Measurements from ENCODE around the gene PYGO2. TPM values are rescaled to one million over a fixed set of nuclear protein-coding genes. Genes with fewer than 3 reads are reported as not detected.

PYGO2 gene
- total RNA-seq, 2 experiments from 2014 or later, result 44.3 to 47.3 TPM

DNA sequence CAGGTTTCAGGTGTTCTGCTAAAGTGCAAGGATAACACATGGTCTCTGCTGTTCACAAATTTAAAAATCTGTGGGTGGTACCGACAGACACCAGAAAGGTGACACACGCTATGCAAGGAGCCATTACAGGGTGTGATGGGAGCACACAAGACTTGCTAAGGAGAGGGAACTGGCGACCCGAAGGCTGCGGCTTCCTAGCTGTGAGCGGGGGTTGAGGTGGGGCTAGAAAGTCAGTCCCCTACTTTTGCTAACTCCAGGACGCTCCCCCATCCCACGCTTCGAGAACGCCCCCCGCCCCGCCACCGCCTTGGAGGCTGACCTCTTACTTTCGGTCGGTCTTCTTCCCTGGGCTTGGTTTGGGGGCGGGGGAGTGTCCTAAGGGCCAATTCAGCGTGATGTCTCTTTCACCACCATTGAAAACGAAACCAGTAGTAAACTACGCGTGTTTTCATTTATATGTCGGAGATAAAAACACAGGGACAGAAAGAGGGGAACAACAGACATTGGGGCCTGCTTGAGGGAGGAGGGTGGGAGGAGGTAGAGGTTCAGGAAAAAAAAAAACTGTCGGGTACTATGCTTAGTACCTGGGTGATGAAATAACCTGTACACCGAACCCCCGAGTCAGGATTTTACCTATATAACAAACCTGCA lies 14.0 kb upstream of the PYGO2 start:
- H2AFZ ChIP-seq (ENCODE audit: low read length), result no peak overlapping the region
- peak overlapping the region; percentile 89 for H3K27ac ChIP-seq (ENCODE audit: low read depth, low read length, poor library complexity, severe bottlenecking)
- CTCF ChIA-PET (ENCODE audit: unreplicated experiment), result no interaction called here
- H3K36me3 ChIP-seq (ENCODE audit: insufficient read depth, low read length), result peaks cover 52% of the 10 kb centered on the region
- DNase-seq (ENCODE audit: low spot score), result peak; percentile 50
- peak overlapping the region; percentile 83 for H3K4me3 ChIP-seq (ENCODE audit: low read depth, low read length, poor library complexity, severe bottlenecking)
- BruUV-seq (replicated peaks), result no TSS peak
- H3K79me2 ChIP-seq (ENCODE audit: insufficient read depth, low read depth, low read length), result peaks cover 72% of the 10 kb centered on the region
- POLR2A ChIA-PET, result no interaction called here
- intact Hi-C loops (cut with micrococcal nuclease; ENCODE audit: unreplicated experiment), result loop anchor here (1.0 kb wide), 1 partner anchor 8 kb away; the partner anchor contains the start of gene FLAD1
- H3K9me3 ChIP-seq (ENCODE audit: low read length), result no peaks in the 10 kb centered on the region
- no peak for TF ChIP-seq EZH2phosphoT487 (IDR thresholded peaks at IDR 0.05; ENCODE audit: borderline replicate concordance, low read depth, low read length)
- TF ChIP-seq, protein P1, sequence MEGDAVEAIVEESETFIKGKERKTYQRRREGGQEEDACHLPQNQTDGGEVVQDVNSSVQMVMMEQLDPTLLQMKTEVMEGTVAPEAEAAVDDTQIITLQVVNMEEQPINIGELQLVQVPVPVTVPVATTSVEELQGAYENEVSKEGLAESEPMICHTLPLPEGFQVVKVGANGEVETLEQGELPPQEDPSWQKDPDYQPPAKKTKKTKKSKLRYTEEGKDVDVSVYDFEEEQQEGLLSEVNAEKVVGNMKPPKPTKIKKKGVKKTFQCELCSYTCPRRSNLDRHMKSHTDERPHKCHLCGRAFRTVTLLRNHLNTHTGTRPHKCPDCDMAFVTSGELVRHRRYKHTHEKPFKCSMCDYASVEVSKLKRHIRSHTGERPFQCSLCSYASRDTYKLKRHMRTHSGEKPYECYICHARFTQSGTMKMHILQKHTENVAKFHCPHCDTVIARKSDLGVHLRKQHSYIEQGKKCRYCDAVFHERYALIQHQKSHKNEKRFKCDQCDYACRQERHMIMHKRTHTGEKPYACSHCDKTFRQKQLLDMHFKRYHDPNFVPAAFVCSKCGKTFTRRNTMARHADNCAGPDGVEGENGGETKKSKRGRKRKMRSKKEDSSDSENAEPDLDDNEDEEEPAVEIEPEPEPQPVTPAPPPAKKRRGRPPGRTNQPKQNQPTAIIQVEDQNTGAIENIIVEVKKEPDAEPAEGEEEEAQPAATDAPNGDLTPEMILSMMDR (conservative IDR thresholded peaks at IDR 0.05; ENCODE audit: low read length), result no peak
- H3K9me2 ChIP-seq (ENCODE audit: insufficient read depth, low read length), result no peaks in the 10 kb centered on the region
- H4K20me1 ChIP-seq (ENCODE audit: insufficient read depth, low read length), result peaks cover 15% of the 10 kb centered on the region; the same call in 1 of the 2 replicates
- H3K4me2 ChIP-seq (ENCODE audit: low read length), result peak overlapping the region; percentile 83
- peaks cover 48% of the 10 kb centered on the region for H3K4me1 ChIP-seq (ENCODE audit: insufficient read depth, low read length, poor library complexity, severe bottlenecking)

GRCh38 chr1:154974808-154975408 lies 13.3 kb upstream of the PYGO2 start:
- peak; percentile 98 for DNase-seq (ENCODE audit: low spot score)
- peak overlapping the region; percentile 89 for H3K27ac ChIP-seq (ENCODE audit: low read depth, low read length, poor library complexity, severe bottlenecking)
- H3K4me3 ChIP-seq (ENCODE audit: low read depth, low read length, poor library complexity, severe bottlenecking), result peak overlapping the region; percentile 83
- intact Hi-C loops (cut with micrococcal nuclease; ENCODE audit: unreplicated experiment), result loop anchor here (1.0 kb wide), 3 partner anchors 8 to 24 kb away; partner anchors contain the start of genes FLAD1 and PYGO2
- H3K79me2 ChIP-seq (ENCODE audit: insufficient read depth, low read depth, low read length), result peaks cover 72% of the 10 kb centered on the region
- H2AFZ ChIP-seq (ENCODE audit: low read length), result no peak overlapping the region; the same call in 1 of the 2 replicates
- H3K9me2 ChIP-seq (ENCODE audit: insufficient read depth, low read length), result no peaks in the 10 kb centered on the region
- H3K36me3 ChIP-seq (ENCODE audit: insufficient read depth, low read length), result peaks cover 49% of the 10 kb centered on the region
- peak overlapping the region; percentile 83 for H3K4me2 ChIP-seq (ENCODE audit: low read length)
- H3K9me3 ChIP-seq (ENCODE audit: low read length), result no peaks in the 10 kb centered on the region
- ChIA-PET POLR2A (interaction anchor here (0.5 to 0.8 kb wide), 3 partner anchors 47 to 114 kb away, joined by 3 read pairs; no protein-coding TSS in a partner anchor), CTCF (ENCODE audit: unreplicated experiment) (no interaction called here)
- TF ChIP-seq, protein P1 (conservative IDR thresholded peaks at IDR 0.05; ENCODE audit: low read length), result no peak
- no peak for TF ChIP-seq EZH2phosphoT487 (IDR thresholded peaks at IDR 0.05; ENCODE audit: borderline replicate concordance, low read depth, low read length)
- peaks cover 52% of the 10 kb centered on the region for H3K4me1 ChIP-seq (ENCODE audit: insufficient read depth, low read length, poor library complexity, severe bottlenecking)
- peaks cover 15% of the 10 kb centered on the region; the same call in 1 of the 2 replicates for H4K20me1 ChIP-seq (ENCODE audit: insufficient read depth, low read length)
- TSS peak; percentile 55 for BruUV-seq (replicated peaks)
